GM18511 (cell line): ENCODE results near the gene IGSF6.
"Not testable (repeated sequence)": the region's sequence is repeated elsewhere in the genome, so short reads cannot be mapped to it uniquely, and the experiment has no call there.

ENCODE experiments used
- ATAC-seq: cut with Tn5 transposase; IDR thresholded peaks from one replicate; pipeline ENCODE4 v1.9.1; 2021; ENCODE audit warnings: mild to moderate bottlenecking, moderate library complexity; ENCODE audit not compliant: unreplicated experiment

The IGSF6 gene, protein sequence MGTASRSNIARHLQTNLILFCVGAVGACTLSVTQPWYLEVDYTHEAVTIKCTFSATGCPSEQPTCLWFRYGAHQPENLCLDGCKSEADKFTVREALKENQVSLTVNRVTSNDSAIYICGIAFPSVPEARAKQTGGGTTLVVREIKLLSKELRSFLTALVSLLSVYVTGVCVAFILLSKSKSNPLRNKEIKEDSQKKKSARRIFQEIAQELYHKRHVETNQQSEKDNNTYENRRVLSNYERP

DNA sequence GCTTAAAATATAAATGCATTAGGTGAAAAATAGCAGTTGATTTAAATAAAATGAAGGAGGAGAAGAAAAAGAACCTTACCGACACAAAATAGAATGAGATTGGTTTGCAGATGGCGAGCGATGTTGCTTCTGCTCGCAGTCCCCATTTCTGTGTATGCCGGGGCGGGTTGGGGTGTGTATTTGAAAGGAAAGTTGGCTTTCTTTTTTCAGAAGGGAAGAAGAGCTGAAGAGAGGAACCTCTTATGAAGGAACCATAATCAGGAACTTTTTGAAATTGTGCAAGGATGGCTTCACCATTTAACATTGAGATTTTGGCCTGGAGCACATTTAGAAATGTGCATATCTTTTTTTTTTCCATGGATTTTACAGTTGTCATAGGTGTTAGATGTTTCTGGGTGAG is at the start of gene IGSF6:
IGSF6 (minus strand) TSS at position 156 of the 400 bp plus-strand sequence; CDS start at position 146, 10 bp downstream.
- ATAC-seq = no peak

DNA sequence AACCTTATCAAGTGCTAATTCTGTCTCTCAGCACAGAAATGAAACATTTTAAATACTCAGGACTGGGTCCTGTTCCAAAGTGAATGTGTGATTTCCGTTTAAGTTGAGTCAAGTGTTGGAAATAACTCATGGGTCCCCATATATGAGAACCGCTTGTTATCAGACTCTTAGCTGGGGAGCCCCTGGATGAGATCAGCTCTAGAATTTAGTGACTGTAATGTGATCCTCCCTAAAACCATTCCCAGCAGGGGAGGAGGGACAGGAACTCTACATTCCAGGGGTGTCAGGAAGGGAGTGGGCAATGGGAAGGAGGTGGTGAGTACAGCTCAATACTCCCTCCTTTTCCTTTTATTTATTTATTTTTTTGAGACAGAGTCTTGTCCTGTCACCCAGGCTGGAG is 48.9 kb upstream of the IGSF6 start:
- ATAC-seq = no peak

DNA sequence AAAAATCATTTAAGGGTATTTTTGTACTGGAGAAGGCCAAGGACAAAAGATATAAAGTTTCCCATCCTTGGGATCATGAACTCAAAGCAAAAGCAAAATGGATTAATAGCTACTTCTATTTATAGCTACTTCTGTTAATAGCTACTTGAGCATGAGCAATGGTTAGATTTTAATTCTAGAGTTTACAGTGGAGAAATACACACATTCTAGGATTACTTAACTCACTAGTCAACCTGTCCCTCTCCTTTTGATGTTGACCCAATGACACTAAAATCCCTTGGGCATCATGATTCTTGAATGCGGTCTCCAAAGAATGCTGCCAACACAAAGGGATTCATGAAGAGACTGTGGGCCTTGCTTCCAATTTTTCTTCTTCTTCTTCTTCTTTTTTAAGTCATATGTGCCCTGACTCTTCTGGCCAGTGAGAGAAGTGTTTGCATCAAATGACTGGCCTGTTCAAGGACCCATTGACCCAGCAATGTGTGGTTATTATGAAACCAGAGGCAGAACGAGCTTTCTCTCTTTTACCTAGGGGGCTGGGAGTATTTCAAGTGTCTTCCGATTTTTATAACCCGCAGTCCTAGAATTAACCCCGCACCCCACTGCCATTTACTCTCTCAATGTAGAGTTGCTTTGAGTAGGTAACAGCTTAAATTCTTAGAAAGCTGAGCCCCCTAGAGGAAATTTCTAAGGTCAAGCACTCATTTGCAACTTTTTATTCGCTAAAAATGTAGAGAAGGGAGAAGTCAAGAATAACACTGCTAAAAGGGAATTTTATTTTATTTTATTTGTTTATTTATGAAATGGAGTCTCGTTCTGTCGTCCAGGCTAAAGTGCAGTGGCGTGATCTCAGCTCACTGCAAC is 46.0 kb upstream of the IGSF6 start:
- ATAC-seq = no peak

DNA sequence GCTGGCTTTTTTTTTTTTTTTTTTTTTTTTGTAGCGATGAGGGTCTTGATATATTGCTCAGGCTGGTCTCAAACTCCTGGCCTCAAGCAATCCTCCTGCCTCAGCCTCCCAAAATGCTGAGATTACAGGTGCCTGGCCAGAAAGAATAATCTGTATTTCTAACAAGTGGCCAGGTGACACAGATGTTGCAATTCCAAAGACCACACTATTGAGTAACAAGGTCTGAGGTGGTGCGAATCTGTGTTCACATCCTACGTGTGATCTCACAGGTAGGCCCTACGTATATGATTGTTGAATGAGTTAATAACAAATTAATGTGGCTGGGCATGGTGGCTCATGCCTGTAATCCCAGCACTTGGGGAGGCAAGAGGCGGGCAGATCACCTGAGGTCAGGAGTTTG is 44.6 kb upstream of the IGSF6 start:
- ATAC-seq = no peak

- no peak for ATAC-seq
These were observed 42.2 kb upstream of the IGSF6 start for GRCh38 chr16:21694609-21695008.

- not testable (repeated sequence) for ATAC-seq
These were observed 38.6 kb upstream of the IGSF6 start for GRCh38 chr16:21690967-21691366.

DNA sequence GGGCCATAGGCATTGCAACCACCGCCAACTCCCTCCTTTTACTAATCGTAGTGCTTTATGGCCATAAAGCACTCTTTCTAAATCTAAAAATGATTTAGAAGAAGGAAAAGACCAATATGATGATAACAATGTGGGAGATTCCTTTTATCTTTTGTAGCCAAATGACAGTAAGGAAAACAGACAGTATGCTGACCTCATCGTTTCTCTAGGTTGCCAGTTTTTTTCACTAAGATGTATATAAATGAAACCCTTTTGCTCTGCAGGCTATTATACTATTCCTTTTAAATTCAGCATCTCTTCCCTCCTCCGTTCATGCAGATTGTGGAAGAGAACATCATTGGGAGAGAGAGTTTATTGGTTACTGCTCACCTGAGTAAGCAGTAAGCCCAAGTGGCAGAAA is 36.7 kb upstream of the IGSF6 start:
- no peak for ATAC-seq

GRCh38 chr16:21685034-21685455 is 32.6 kb upstream of the IGSF6 start:
- ATAC-seq = no peak

- no peak for ATAC-seq
These were observed 31.8 kb upstream of the IGSF6 start for GRCh38 chr16:21684199-21684598.

DNA sequence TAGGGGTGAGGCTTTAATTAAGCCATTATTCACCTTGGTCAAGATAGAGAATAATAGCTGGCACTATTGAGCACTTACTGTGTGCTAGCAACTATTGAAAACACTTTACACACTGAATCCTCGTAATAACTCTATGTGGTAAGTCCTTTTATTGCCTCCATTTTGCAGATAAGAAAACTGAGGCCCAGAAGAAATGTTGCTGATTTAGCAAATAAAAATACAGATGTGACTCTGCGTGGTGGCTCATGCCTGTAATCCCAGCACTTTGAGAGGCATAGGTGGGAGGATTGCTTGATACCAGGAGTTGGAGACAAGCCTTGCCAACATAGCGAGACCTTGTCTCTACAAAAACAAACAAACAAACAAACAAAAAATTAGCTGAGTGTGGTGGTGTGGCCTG is 30.8 kb upstream of the IGSF6 start:
- ATAC-seq = no peak

GRCh38 chr16:21680714-21681113 is 28.3 kb upstream of the IGSF6 start:
- ATAC-seq = not testable (repeated sequence)

- not testable (repeated sequence) for ATAC-seq
These were observed 22.0 kb upstream of the IGSF6 start for GRCh38 chr16:21674456-21674855.

DNA sequence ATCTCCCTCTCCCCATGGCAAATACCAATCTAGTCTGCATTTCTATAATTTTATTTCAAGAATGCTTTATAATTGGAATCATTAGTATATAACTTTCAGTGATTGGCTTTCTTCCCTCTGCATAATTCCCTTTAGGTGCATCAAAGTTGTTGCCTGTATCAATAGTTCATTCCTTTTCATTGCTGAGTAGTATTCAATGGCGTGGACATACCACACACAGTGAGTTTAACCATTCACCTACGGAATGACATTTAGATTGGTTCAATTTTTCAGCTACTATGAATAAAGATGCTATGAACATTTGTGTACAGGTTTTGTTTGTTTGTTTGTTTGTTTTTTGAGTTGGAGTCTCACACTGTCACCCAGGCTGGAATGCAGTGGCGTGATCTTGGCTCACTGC is 21.1 kb upstream of the IGSF6 start:
- no peak for ATAC-seq

DNA sequence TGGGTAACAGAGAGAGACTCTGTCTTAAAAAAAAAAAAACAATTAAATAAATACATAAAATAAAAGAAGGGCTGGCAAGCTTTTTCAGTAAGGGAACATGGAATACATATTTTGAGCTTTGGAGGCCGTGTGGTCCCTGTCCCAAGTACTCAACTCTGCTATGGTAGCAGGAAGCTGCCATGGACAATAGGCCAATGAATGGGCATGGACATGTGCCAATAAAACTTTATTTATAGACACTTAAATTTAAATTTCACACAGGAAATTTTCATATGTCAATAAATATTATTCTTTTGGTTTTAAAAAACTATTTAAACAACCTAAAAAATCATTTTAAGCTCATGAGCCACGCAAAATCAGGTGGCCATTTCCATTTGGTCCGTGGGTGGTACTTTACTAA is 15.2 kb upstream of the IGSF6 start:
- ATAC-seq = no peak

DNA sequence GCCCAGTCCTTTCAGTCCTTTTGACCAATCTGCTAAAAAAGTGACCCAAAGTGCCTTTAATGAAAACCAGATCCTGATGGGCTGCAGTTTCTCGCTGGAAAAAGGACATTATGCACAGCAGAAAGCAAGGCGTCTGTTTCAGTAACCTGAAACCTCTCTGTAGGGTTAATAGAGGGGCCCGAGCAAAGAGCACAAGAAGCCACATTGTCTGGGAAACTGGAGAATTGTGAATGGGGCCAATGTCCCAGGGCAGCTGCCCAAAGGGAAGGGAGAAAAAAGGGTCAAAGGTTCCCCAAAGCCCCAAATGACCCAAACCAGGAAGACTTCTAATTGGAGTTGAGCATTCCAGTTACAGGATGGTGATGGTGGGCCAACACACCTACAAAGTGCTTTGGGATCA is 14.4 kb upstream of the IGSF6 start:
- ATAC-seq = no peak

DNA sequence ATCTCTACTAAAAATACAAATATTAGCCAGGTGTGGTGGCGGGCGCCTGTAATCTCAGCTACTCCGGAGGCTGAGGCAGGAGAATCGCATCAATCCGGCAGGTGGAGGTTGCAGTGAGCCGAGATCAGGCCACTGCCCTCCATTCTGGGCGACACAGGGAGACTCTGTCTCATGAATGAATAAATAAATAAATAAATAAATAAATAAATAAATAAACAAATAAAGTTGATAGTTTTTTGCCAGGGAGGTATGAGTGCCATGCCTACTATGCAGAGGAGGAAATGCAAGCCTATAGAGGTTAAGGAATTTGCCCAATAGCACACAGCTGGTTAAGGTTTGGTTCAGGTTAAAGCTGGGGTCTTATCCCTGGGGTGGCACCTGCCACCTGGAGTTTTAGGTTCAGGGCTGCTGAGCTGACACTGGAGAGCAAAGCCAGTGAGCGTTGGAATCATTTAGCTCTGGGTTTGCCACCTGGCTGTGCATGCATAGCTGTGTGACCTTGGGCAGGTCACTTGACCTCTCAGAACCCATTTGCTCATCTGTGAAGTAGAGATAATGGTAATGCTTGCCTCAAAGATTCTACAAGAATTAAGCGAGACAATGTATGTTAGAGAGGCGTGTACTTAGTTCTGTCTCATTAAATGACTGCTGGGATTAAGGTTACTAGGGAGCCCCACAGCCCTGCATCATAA is 12.5 kb upstream of the IGSF6 start:
- ATAC-seq = no peak

GRCh38 chr16:21663889-21664647 is 11.7 kb upstream of the IGSF6 start, which contains the start of gene OTOA:
Gene OTOA, plus strand, starts transcription at chr16:21663968. Its CDS starts 14,547 bp downstream, at chr16:21678515.
- ATAC-seq = no peak

DNA sequence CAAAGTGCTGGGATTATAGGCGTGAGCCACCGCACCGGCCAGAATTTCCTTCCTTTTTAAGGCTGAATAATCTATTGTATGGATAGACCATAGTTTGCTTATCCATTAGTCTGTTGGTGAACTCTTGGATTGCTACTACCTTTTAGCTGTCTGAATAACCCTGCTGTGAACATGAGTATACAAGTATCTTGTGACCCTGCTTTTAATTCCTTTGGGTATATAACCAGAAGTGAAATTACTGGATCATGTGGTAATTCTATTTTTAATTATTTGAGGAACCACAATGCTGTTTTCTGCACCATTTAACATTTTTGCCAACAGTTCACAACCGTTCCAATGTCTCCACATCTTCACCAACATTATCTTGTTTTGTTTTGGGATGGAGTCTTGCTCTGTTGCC is 6.7 kb upstream of the IGSF6 start:
- no peak for ATAC-seq

DNA sequence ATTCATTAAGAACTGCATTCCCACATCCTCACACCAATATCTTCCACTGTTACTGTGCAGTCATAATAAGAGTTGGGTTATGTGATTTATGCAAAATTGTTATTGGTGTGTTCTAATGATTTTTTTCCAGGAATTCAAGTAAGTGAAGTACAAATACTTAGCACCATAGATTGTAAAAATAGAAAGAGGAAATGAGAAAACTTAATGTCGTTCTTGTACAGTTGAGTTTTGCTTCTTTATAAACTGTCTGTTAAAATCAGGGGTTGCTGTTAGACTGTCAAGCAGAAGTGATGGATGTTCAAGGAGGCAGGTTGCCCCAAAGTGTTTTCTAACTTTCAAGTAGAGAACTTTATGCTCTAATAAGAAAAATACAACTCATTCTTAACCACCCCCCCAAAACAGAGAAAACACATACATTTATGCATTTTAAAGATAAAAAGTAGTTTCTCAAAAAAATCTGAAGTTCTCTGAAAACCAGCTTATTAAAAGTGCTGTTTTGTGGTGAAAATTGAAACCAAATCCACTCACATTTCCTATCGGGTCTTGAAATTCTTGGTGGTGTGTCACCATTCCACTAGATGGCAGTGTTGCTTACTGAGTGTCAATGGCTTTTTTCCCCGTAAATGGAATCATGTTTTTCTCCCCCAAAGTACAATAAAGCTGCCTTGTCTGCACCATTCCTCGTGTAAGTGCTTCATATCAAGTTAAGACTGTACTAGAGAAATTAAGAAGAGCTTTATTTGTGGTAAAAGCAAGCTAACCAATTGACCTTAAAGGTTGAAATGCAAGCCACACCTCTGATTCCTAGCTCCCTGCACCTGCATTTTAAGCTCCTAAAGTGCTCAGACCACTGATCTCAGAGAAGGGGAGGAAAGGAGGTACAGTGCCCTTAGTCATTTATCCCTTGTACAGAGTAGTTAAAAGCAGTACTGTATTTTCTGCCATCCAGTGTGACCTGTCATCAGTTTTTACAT is 4.7 kb upstream of the IGSF6 start:
- ATAC-seq = no peak

GRCh38 chr16:21654881-21655280 is 2.5 kb upstream of the IGSF6 start:
- ATAC-seq = no peak
